GM21576 (cell line): Measurements from ENCODE around the gene SLC6A12.
"Not testable (repeated sequence)": the region's sequence is repeated elsewhere in the genome, so short reads cannot be mapped to it uniquely, and the experiment has no call there.

Experiments
- ATAC-seq: cut with Tn5 transposase; IDR thresholded peaks from one replicate; pipeline ENCODE4 v1.9.1; 2021; ENCODE audit warnings: mild to moderate bottlenecking, moderate library complexity; ENCODE audit not compliant: unreplicated experiment

SLC6A12 gene

GRCh38 chr12:235967-236366 is 22.0 kb upstream of the SLC6A12 start:
- ATAC-seq: not testable (repeated sequence)

DNA sequence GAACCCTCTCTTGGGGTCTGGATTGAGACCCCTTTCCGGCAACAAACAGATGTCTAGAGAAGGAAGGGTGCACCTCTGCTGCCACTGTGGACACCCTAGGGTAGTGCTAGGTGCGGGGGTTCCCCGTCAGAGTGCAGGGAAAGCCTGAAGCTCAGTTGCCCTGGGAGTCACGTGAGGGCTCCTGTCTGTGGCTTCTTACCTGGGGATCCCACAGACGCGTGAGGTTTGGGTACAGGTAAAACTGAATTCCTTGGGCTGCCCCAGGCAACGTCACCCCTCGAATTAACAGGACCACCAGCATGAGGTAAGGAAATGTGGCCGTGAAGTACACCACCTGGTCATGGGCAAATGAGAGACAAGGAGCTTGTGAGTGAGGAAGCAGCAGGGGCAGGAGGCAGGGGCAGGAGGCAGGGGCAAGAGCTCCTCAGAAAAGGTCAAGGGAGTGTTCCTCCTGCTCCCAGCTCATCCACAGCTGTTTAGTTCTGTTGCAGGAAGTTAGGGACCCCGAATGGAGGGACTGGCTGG is 21.0 kb upstream of the SLC6A12 start:
- ATAC-seq: no peak

DNA sequence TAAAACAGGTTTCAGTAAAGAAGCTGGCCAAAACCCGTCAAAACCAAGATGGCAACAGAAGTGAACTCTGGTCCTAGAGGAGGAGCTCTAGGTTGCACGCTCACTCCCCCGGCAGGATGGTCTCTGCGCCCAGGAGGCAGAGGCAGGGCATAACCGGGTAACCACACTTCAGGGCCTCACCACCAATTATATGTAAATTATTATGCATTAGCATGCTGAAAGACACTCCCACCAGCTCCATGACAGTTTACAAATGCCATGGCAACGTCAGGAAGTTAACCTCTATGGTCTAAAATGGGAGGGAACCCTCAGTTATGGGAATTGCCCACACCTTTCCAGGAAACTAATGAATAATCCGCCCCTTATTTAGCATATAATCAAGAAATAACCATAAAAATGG is 20.1 kb upstream of the SLC6A12 start:
- no peak for ATAC-seq

DNA sequence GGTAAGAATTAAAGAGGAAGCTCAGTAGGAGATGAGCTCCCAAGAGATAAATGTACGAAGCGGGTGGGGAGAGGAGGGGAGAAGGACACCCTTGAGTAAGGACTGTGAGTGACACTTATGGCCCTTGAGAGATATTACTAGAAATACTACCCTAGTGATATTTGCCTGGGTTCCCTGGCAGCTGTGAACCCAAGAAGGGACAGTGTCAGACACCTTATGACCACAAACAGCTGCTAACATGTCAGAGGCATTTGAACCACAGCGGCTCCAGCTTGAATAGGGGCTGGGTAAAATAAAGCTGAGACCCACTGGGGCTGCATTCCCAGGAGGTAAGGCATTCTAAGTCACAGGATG is 19.6 kb upstream of the SLC6A12 start:
- no peak for ATAC-seq

DNA sequence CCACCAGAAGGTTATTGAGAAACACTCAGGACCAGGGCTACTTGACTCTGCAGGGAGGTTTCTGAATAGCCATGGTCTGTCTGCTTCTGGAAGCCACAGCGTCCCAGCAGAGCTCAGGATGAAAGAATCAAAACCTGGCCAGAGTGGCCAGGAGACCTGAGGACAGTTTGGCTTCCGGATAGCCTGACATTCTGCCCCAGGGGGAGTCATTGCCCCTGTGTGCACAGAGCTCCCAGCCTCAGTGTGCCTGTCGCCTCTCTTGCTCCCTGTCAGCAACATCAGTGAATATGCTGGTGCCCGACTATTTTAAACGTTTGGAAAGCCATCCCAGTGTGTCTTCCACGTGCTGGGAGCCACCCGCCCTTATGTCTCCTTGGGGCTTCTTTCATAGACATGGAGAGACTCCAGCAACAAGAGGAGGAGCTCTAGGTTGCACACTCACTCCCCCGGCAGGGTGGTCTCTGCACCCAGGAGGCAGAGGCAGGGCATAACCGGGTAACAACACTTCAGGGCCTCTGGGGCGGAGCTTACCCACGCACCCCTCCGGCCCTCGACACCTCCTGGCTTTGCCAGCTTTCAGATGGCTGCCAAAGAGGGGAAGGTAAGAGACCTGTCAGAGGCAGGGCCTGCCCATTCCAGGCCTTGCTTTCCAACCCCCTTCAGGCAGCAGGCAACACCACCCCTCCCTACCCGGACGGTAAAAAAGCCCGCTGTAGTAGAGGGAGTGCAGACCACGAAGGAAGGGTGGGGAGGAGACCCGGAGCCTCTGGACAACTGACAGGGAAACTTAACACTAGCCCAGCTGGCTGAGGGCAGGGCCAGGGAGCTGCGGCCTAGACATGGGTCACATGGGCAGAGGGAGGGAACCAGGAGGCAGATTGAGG is 19.0 kb upstream of the SLC6A12 start:
- ATAC-seq: no peak

DNA sequence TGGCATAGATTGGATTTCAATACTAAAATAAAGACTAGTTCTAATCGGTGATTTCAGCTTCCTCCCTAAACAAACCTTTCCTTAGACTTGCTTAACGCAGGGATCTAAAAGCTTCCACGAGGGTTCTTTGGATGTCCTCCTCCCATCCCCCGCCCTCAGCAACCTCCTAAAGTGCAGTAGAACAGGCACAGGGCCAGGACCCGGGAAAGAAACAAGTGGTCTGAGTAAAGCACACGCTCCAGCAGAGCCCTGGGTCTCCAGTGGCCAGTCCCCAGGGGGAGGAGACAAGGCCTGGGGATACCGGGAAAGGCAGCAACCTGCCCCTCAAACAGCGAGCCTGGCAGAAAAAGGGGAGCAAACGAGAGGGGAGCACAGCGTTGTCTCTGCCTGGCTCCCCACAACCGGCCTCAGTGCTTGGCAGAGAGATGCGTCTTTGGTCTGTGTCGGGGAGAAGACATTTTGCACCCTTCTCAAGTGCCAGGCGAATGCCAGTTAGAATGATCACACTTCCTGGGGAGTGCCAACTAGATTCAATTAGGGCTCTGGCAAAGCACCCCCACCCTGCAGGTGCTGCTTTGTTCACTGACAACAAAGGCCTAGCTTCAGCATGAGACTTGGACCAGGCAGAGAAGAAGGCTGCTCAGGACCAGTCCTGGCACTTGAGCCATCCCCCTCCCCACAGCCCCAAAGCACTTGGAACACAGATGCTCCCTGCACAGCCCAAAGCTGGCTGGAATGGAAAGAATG is 17.1 kb upstream of the SLC6A12 start:
- no peak for ATAC-seq

DNA sequence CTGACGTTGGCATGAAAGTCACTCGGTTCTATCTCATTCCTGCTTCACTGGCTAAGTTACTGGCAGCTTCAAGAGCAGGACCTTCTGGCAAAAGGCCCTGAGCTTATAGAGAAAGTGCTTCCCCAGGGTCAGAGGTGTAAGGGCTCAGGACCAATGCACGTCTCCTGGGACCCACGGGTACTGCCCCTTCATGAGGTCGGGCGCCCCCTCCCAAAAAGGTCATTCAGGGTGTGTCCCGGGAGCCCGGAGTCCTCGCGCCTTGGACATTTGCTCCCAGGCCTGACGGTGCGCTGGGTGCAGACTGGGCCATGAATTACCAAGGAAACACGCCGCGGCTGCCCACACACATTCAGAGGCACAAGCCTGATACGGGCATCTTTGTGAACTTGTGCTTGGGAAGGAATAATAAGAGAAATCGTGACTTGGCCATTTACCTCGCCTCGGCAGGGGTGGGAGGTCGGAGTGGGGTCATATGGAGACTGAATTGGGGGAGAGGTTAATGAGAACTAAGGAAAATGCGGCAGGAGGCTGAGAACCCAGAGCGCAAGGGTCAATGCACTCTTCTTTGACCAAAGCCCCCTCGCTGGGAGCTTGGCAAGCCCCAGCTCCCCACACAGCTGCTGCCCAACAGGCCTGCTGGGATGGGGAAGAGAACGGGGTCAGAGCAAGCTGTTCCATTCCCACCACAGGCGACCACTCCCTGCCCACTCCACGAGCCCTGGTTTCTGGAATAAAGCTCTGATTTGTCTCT is 15.7 kb upstream of the SLC6A12 start:
- no peak for ATAC-seq

DNA sequence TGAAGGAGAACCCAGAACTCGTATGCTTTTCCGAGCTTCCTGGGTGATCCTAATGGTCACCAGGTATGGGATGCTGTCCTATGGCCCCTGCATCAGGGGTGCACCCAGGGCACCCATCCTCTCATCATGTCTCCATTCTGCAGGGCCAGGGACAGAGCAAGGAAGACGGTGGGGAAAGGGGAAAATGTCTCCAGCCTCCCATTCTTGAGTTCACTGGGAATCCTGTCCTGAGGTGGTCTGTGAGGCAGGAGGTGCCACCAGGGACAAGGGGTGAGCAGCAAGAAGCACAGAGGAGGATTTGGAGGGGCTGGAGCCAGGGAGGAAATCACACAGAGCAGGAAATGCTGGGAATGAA is 14.9 kb upstream of the SLC6A12 start:
- ATAC-seq: no peak

DNA sequence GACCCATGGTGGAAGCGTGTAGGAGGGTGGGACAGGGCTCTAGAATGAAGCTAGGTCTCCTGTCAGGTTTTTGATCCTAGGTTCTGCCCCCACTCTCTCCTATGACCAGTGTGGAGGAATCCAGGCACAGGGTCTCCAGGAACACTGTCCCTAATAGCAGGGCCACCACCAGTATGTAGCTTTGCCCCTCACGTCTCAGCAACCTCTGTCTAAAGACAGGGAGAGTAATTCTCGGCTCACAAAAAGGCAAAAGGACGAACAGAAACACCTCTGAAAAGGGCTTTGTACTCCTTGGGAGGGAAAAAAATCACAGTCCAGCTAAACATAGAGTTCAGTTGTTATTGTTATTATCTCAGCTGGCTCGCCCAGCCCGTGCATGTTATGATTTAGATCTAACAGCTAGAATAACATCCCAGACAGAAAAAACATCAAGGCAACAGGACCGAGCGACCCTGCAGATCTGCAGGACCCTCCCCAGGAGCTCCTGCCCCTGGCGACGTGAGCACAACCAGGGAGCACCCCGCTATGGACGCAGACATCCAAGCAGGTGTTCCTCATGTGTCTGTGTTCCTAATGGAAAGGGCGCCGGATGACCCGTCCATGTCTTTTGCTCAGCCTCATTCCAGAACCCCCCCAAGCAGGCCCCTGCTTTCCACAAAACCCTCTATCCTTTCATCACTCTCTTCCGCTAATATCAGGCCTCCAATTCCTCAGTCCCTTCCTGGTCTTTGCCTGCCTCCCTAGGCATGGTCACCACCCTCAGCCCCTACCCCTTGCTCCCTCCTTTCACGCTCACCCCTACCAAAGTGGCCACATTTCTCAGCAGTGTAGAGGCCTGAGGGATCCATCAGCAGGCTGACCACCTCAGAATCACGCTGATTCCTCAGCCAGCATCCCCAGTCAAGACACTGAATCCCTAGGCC is 14.2 kb upstream of the SLC6A12 start:
- no peak for ATAC-seq

- no peak for ATAC-seq
Measured at GRCh38 chr12:227286-227915, 13.4 kb upstream of the SLC6A12 start.

- no peak for ATAC-seq
Measured at GRCh38 chr12:226401-226800, 12.4 kb upstream of the SLC6A12 start.

DNA sequence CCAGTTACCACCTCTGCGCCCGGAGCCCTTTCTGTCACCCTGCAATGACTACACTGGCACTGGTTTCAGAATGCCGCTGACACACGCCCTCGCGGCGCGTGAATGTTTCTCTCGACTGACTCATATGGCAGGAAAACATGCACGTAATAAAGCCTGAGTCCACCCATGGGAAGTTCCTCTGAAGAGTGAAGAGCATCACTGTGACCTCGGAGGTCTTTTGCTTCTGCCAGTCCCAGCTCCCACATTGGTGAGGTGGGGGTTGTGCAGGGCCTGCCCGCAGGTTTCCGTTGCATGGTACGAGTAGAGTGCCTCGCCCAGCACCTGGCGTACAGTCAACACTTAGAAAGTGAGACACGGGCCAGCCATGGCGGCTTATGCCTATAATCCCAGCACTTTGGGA is 11.1 kb upstream of the SLC6A12 start:
- ATAC-seq: no peak

DNA sequence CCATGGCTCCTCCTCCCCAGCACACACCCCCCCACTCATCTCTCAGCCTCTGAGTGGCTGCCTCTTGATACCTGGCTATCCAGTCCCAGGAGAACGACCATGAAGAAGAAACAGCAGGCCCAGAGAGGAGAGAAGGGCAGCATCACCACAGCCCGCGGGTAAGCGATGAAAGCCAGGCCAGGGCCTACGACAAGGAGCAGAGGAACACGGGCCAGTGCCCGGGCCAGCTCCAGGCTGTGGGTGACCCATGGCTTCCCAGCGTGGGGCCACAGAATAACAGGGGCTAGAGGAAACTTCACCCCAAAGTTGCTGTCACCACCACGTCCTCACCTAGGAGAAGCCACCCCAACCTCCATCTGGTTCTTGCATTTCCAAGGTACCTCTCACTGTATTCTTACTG is 10.4 kb upstream of the SLC6A12 start:
- no peak for ATAC-seq

DNA sequence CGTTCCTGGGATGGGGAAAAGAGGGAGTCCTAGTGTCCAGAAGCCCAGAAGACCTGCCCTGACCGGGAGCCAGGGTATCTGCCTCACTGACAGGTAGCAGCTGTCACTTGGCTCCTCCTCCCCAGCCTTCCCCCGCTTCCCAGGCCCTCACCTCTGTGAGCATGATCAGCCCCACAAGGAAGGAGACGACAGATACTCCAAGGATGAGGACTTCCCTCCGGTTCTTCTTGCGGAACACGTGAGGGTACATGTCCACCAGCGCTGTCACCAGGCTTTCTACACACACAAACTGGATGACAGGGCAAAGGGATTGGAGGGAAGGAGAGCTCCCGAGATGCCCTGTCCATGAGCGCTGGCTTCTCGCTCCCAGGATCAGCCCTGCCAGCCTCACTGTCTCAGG is 9.9 kb upstream of the SLC6A12 start:
- ATAC-seq: no peak

- no peak for ATAC-seq
Measured at GRCh38 chr12:221736-222135, 7.8 kb upstream of the SLC6A12 start.

DNA sequence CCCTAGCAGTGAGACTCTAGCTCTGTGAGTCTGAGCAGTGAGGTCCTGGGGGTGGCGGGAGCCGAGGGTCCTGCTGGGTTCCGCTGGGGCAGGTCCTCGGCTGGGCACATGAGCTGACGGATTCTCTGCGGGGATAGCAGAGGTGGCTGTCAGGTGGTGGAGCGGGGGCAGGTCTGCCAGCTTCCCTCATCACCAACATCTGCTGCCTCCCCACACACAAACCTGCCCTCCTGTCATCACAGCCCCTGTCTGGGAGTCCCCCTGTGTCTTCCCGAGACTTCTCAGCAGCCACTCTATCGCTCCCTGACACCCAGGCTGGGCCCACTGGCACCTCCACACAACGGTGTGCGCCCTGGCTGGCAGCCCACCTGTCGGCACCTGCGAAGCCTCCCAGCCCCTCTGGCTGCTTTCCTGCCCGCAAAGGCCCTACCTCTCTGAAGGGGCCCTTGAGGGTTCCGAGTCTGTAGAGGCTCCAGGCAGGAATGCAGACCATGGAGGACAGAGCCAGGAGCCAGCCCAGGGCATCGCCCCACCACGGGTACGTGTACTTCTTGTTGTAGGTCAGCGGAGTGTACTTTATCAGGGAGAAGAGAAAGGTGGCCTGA is 7.1 kb upstream of the SLC6A12 start:
- ATAC-seq: no peak

- ATAC-seq: no peak
Measured at GRCh38 chr12:220491-220890, 6.5 kb upstream of the SLC6A12 start.

- ATAC-seq: peak; percentile 53
Measured at GRCh38 chr12:219891-220352, 6.0 kb upstream of the SLC6A12 start.
